AG04450 (cell line): Measurements from ENCODE around the gene CRBN. TPM values are rescaled to one million over a fixed set of nuclear protein-coding genes. Genes with fewer than 3 reads are reported as not detected.

Source experiments
- CTCF ChIA-PET: fragments of 300-600, 350-600 bp; formaldehyde crosslinking; extraction: SDS; loops from one replicate; lab custom pipeline; 2022; ENCODE audit warnings: antibody characterized with exemption, inconsistent platforms; lab: Charles Lee
- POLR2A ChIA-PET: fragments of 350-600 bp; formaldehyde crosslinking; extraction: SDS; loops from one replicate; lab custom pipeline; 2021; ENCODE audit warnings: antibody characterized with exemption, inconsistent platforms; lab: Yijun Ruan, JAX
- DNase-seq: peaks from one replicate; pipeline ENCODE4 v3.0.0-alpha.2; 2011; ENCODE audit warnings: low read depth, low spot score
- H3K27ac ChIP-seq: one replicate; pipeline ENCODE4 v1.5.1; 2012; ENCODE audit warnings: low read depth, low read length, control low read depth
- H3K27me3 ChIP-seq: one replicate; pipeline ENCODE4 v1.6.0; 2012; ENCODE audit warnings: low read length; ENCODE audit not compliant: control insufficient read depth, insufficient read depth
- H3K4me3 ChIP-seq: 2 replicates; pipeline ENCODE4 v1.5.1; 2011; ENCODE audit warnings: mild to moderate bottlenecking, low read depth, low read length, control low read depth
- H3K9me3 ChIP-seq: 2 replicates; pipeline ENCODE4 v1.5.1; 2012; ENCODE audit warnings: low read length; ENCODE audit not compliant: control insufficient read depth, insufficient read depth
- CTCF ChIP-seq: IDR thresholded peaks from 2 replicates; pipeline ENCODE4 v1.5.1; 2011; ENCODE audit warnings: low read depth, low read length, control low read depth, inconsistent platforms
- polyA plus RNA-seq: library from polyadenylated mRNA; depleted of rRNA; stranded (reverse); fragments of >200 nt; gene quantifications from 2 replicates; pipeline ENCODE4 v1.2.3, GENCODE V29; 2011; rRNA removed
- small RNA-seq: library from RNA; depleted of rRNA; stranded (forward); fragments of <200 nt; gene quantifications from one replicate; pipeline ENCODE3, GENCODE V24; 2012; ENCODE audit warnings: low read depth; ENCODE audit not compliant: insufficient read length

CRBN gene
- polyA plus RNA-seq, 1 experiment: 44.2 TPM

DNA sequence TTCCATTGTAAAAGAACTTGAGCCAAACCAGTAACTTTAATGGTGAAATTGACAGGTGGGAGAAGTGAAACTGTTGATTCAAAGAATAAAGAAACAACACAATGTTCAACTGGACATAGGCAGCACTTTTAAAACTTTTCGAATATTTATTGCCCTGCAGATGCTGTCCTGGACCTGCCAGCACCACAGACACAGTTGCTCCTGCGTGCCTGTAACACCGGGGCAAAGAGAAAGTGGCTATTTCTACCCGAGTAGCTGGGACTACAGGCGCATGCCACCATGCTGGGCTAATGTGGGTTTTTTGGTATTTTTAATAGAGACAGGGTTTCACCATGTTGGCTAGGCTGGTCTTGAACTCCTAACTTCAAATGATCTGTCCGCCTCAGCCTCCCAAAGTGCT lies 76.7 kb downstream of the CRBN start:
- Histone ChIP-seq H3K9me3 (no peaks in the 10 kb centered on the region), H3K4me3 (no peak overlapping the region), H3K27ac (no peak overlapping the region), H3K27me3 (no peaks in the 10 kb centered on the region)
- TF ChIP-seq CTCF: no peak
- ChIA-PET POLR2A (no interaction called here), CTCF (no interaction called here)
- no peak for DNase-seq

GRCh38 chr3:3101660-3102458 lies 77.6 kb downstream of the CRBN start:
- CTCF ChIA-PET: no interaction called here
- POLR2A ChIA-PET: no interaction called here
- no peaks in the 10 kb centered on the region for H3K9me3 ChIP-seq
- no peak overlapping the region for H3K27ac ChIP-seq
- no peak for TF ChIP-seq CTCF
- DNase-seq: no peak
- no peaks in the 10 kb centered on the region for H3K27me3 ChIP-seq
- no peak overlapping the region for H3K4me3 ChIP-seq

Small RNAs within 50 kb of the gene (small RNA-seq; reads per million reads assigned to genes)
- gene RF00416: not detected

Other genes with a start within 250 kb of the CRBN start
- not detected in 2 replicates for gene IL5RA, start 69.3 kb downstream of the CRBN start, polyA plus RNA-seq
- 11.3 and 15.7 TPM in 2 replicates for gene TRNT1, start 52.8 kb downstream of the CRBN start, polyA plus RNA-seq